Measurements from ENCODE around the gene KCNJ11.

DNA sequence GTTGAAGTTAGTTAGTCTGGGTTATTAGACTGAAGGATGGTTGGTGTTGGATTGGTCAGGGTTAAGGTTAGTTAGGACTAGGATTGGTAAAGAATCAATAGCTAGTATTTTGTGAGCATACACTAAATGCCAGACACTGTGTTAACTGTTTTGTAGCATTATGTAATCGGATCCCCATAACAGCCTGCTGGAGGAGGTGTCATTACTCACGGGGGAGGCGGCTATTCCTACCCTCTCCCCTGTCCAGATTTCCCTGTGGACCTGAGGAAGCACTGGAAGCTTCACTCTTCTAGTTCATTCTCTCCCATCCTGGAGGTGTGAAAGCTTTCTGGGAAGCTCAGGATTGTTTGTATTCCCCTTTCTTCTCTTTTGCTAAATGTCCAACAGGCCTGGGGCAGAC is 40.5 kb upstream of the KCNJ11 start:
- no peak for TF ChIP-seq POLR2AphosphoS5 (IDR thresholded peaks at IDR 0.05; ENCODE audit: low read depth, low read length)
- TF ChIP-seq POLR2A (IDR thresholded peaks at IDR 0.05; ENCODE audit: low read depth, low read length), result no peak
- TF ChIP-seq POU2F2 (IDR thresholded peaks at IDR 0.05; ENCODE audit: low read depth, low read length), result no peak
- no peak for TF ChIP-seq SPI1 (IDR thresholded peaks at IDR 0.05; ENCODE audit: low read depth, low read length)
- no peak for TF ChIP-seq TAF1 (IDR thresholded peaks at IDR 0.05; ENCODE audit: low read depth, low read length)
